ENCODE results near the gene EXOC3L4.
A peak's percentile ranks its signal among the peaks of the same experiment; 100 is the strongest.

The EXOC3L4 gene

GRCh38 chr14:103121121-103121845 is 26.8 kb downstream of the EXOC3L4 start:
- DNase-seq (ENCODE audit: low read depth in 2 of 2) = peak; percentile 56 to 72
- TF ChIP-seq CTCF (IDR thresholded peaks at IDR 0.05; ENCODE audit: low read depth, low read length) = no peak
- no peak overlapping the region for H3K4me3 ChIP-seq (replicated peaks in 1 of 2; ENCODE audit: low read depth in 2 of 2, low read length in 2 of 2)

- H3K4me3 ChIP-seq (replicated peaks in 1 of 2; ENCODE audit: low read depth in 2 of 2, low read length in 2 of 2) = peak overlapping the region in 1 of 2 donors; percentile 7
- TF ChIP-seq CTCF (IDR thresholded peaks at IDR 0.05; ENCODE audit: low read depth, low read length) = no peak
- peak; percentile 88 to 97 for DNase-seq (ENCODE audit: low read depth in 2 of 2)
These were observed 27.5 kb downstream of the EXOC3L4 start for GRCh38 chr14:103121846-103122584.

GRCh38 chr14:103122585-103122946 is 28.0 kb downstream of the EXOC3L4 start:
- no peak for DNase-seq (ENCODE audit: low read depth in 2 of 2)
- TF ChIP-seq CTCF (IDR thresholded peaks at IDR 0.05; ENCODE audit: low read depth, low read length) = no peak
- peak overlapping the region in 1 of 2 donors; percentile 67 for H3K4me3 ChIP-seq (replicated peaks in 1 of 2; ENCODE audit: low read depth in 2 of 2, low read length in 2 of 2)

- TF ChIP-seq CTCF (IDR thresholded peaks at IDR 0.05; ENCODE audit: low read depth, low read length) = no peak
- peak within 1 kb of the TSS; percentile 48 to 67 for H3K4me3 ChIP-seq (replicated peaks in 1 of 2; ENCODE audit: low read depth in 2 of 2, low read length in 2 of 2)
- peak; percentile 38 to 45 for DNase-seq (ENCODE audit: low read depth in 2 of 2)
These were observed 28.6 kb downstream of the EXOC3L4 start, which contains the start of gene TNFAIP2 for GRCh38 chr14:103122947-103123633. Gene TNFAIP2, plus strand, starts transcription at chr14:103123461. Its CDS starts 2,997 bp downstream, at chr14:103126458.

GRCh38 chr14:103123634-103124500 is 29.3 kb downstream of the EXOC3L4 start:
- peak; percentile 53 for TF ChIP-seq CTCF (IDR thresholded peaks at IDR 0.05; ENCODE audit: low read depth, low read length)
- H3K4me3 ChIP-seq (replicated peaks in 1 of 2; ENCODE audit: low read depth in 2 of 2, low read length in 2 of 2) = peak overlapping the region; percentile 48 to 67
- DNase-seq (ENCODE audit: low read depth in 2 of 2) = peak; percentile 45 to 58

DNA sequence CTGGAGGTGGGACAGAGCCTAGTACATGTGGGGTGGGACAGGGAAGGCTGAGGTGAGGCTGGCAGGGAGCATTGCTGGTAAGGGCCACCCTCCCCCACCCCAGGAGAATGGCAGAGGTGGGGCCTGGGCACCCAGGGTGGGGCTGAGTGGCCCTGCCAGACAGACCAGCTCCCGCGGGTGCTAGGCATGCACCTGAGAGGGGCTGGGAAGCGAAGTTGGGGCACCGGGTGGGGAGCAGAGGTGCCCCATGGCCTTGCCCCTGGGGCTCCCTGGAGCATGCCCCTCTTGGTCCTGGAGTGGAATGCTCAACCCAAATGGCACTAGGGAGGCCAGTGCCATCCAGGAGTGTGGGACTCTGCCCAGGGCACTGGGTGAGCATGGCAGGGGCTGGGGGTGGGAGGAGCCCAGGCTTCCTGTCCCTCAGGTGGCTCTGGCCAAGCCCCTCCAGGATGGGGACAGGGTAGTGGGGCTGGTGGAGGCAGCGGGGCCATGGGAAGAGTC is 30.0 kb downstream of the EXOC3L4 start:
- H3K4me3 ChIP-seq (replicated peaks in 1 of 2; ENCODE audit: low read depth in 2 of 2, low read length in 2 of 2) = peak overlapping the region; percentile 48 to 67
- TF ChIP-seq CTCF (IDR thresholded peaks at IDR 0.05; ENCODE audit: low read depth, low read length) = no peak
- no peak for DNase-seq (ENCODE audit: low read depth in 2 of 2)
